ENCODE measurements around the gene TSPAN31. TPM values are rescaled to one million over a fixed set of nuclear protein-coding genes. Genes with fewer than 3 reads are reported as not detected.

The TSPAN31 gene
- total RNA-seq, 1 donor from 2014 or later = 34.8 TPM

GRCh38 chr12:57763881-57764661, 19.2 kb downstream of the TSPAN31 start:
- H3K9me3 Mint-ChIP-seq = no peaks in the 10 kb centered on the region
- no peak for TF ChIP-seq CTCF (conservative IDR thresholded peaks at IDR 0.05)
- peaks cover 14% of the 10 kb centered on the region for H3K36me3 Mint-ChIP-seq
- H3K4me3 Mint-ChIP-seq = peak overlapping the region; percentile 57
- H3K4me1 Mint-ChIP-seq (ENCODE audit: unreplicated experiment) = peaks cover 6% of the 10 kb centered on the region
- peaks cover 91% of the 10 kb centered on the region for H3K27me3 Mint-ChIP-seq
- DNase-seq (ENCODE audit: extremely low spot score, unreplicated experiment) = no peak
- no peak overlapping the region for H3K27ac Mint-ChIP-seq

GRCh38 chr12:57764662-57765002, 19.8 kb downstream of the TSPAN31 start:
- peak overlapping the region; percentile 57 for H3K4me3 Mint-ChIP-seq
- H3K4me1 Mint-ChIP-seq (ENCODE audit: unreplicated experiment) = peaks cover 6% of the 10 kb centered on the region
- DNase-seq (ENCODE audit: extremely low spot score, unreplicated experiment) = no peak
- H3K9me3 Mint-ChIP-seq = no peaks in the 10 kb centered on the region
- peaks cover 87% of the 10 kb centered on the region for H3K27me3 Mint-ChIP-seq
- H3K27ac Mint-ChIP-seq = no peak overlapping the region
- TF ChIP-seq CTCF (conservative IDR thresholded peaks at IDR 0.05) = no peak
- peaks cover 12% of the 10 kb centered on the region for H3K36me3 Mint-ChIP-seq

DNA sequence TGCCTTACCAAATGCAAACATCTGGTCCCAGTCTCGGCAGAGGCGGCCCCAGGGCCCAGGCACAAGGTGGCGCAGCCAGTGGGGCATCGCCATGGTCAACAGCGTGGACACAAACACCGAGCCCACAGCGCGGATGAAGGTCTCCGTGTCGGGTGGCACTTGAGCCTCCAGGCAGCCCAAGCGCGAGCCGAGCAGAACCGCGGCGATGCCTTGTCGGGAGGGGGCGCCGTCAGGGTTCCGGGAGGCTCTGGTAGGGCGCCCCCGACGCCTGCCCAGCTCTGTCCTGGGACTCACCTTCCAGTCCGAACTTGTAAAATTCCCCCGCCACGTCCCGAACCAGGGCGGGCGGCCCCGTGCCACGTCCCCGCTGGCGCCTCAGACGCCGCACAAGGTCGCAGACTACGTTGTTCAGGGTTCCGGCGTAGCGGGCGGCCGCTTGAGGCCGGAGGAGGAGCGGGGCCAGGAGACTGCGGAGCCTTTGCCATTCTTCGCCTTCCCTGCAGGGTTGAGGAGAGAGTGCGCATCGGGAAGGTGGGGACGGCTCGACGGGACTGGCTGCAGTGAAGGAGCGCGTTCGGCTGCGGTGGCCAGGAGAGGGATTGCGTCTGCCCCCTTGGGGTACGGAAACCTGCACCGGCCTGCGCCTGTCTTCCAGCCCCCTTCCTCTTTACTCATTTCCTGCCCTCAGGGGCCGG, 20.3 kb downstream of the TSPAN31 start:
- peak overlapping the region; percentile 65 for H3K4me3 Mint-ChIP-seq
- H3K27me3 Mint-ChIP-seq = peaks cover 82% of the 10 kb centered on the region
- H3K27ac Mint-ChIP-seq = no peak overlapping the region
- peaks cover 17% of the 10 kb centered on the region for H3K36me3 Mint-ChIP-seq
- H3K9me3 Mint-ChIP-seq = no peaks in the 10 kb centered on the region
- DNase-seq (ENCODE audit: extremely low spot score, unreplicated experiment) = no peak
- peak; percentile 28 for TF ChIP-seq CTCF (conservative IDR thresholded peaks at IDR 0.05)
- peaks cover 6% of the 10 kb centered on the region for H3K4me1 Mint-ChIP-seq (ENCODE audit: unreplicated experiment)

DNA sequence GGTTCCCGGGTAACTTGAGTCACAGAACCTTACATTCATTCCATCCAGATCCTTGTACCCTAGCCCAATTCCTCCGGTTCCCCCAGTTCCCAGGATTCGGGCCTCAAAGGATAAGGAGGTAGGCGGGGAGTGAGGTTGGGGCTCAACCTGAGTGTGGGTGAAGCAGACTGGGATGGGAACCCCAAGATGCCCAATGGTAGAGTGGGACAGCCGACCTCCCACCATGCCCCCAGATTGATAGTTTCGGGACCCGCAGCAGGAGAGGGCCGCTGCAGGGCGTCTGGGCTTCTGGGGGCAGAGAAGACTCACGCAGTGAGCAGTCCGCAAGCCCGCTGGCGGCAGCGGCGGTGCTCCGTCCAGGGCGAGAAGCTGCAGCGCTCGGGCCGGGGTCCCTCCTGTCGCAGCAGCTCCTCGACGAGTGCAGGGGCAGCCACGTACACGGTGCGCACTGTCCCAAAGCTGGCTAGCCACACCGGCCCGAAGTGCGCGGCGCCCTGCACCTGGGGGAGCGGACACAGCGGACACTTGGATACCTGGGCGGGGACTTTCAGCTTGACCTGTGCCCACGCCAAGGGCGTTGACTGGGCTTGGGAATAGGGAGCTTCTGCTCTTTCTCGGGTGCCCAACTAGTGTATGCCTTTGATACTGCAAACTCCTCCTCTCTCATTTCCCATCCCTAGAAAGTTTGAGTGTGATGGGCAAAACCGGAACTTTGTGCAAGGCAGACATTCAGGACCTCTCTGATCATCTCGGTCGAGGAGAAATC, 21.0 kb downstream of the TSPAN31 start:
- Mint-ChIP-seq H3K4me1 (ENCODE audit: unreplicated experiment) (peaks cover 11% of the 10 kb centered on the region), H3K9me3 (no peaks in the 10 kb centered on the region), H3K27ac (no peak overlapping the region), H3K4me3 (peak overlapping the region; percentile 70), H3K27me3 (peaks cover 75% of the 10 kb centered on the region), H3K36me3 (peaks cover 22% of the 10 kb centered on the region)
- no peak for DNase-seq (ENCODE audit: extremely low spot score, unreplicated experiment)
- no peak for TF ChIP-seq CTCF (conservative IDR thresholded peaks at IDR 0.05)

DNA sequence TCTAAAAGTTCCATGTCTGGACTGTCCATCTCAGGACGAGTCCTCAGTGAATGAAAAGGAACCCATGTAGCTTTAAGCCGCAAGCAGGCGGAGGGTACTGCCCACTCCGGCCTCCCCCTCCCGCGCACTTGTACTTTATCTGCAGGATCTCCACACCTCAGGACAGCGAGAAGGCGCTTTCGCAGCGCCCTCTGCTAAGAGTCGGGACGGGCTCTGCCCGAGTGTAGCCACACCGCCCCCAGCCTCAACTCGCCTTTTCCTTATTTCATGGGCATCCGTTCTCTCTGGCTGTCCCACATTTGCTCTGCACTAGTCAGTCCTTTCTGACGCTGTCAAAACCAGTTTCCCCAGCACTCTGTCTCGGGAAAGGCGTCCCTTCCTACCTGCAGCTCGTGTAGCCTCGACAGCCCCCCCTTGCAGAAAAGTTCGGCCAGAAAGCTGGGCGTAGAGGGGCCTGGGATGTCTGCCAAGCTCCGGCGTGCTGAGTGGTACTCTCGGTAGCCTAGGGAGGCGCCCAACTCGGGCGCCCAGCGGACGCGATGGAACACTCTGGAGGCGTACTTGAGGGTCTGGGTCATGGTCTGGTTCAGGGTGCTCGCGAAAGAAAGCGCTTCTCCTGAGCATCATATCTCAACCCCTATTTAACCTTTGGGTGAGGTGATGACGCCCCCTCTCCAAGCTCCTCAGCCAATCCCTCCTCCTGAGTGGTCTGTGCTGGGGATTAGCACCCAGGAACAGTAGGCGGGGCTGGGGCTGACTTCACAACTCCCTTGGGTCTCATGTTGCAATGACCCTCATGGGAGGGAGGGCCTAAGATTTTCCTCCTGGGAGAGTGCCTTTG, 21.8 kb downstream of the TSPAN31 start, which contains the start of gene CYP27B1:
CYP27B1 (minus strand) TSS at position 615 of the 841 bp plus-strand sequence; CDS start at position 578, 37 bp downstream.
- peaks cover 68% of the 10 kb centered on the region for H3K27me3 Mint-ChIP-seq
- no peak for DNase-seq (ENCODE audit: extremely low spot score, unreplicated experiment)
- peaks cover 22% of the 10 kb centered on the region for H3K36me3 Mint-ChIP-seq
- peaks cover 19% of the 10 kb centered on the region for H3K4me1 Mint-ChIP-seq (ENCODE audit: unreplicated experiment)
- H3K9me3 Mint-ChIP-seq = no peaks in the 10 kb centered on the region
- peak within 1 kb of the TSS; percentile 70 for H3K4me3 Mint-ChIP-seq
- no peak for TF ChIP-seq CTCF (conservative IDR thresholded peaks at IDR 0.05)
- H3K27ac Mint-ChIP-seq = no peak within 1 kb of the TSS
